Anterior cingulate cortex (tissue), 58 donors: ENCODE results near the gene SCYL1.

Experiments
- DNase-seq, 58 donors: peaks; one replicate each; lab custom pipeline; 2025; lab: John Stamatoyannopoulos, UW

Gene SCYL1

GRCh38 chr11:65492637-65493366 is 32.1 kb upstream of the SCYL1 start:
- DNase-seq, result peak in 47 of 58 donors; percentile 25 to 76 (median 60)

- DNase-seq, result peak in 10 of 58 donors; percentile 21 to 57 (median 44)
These were observed 31.3 kb upstream of the SCYL1 start for GRCh38 chr11:65493367-65494176.

DNA sequence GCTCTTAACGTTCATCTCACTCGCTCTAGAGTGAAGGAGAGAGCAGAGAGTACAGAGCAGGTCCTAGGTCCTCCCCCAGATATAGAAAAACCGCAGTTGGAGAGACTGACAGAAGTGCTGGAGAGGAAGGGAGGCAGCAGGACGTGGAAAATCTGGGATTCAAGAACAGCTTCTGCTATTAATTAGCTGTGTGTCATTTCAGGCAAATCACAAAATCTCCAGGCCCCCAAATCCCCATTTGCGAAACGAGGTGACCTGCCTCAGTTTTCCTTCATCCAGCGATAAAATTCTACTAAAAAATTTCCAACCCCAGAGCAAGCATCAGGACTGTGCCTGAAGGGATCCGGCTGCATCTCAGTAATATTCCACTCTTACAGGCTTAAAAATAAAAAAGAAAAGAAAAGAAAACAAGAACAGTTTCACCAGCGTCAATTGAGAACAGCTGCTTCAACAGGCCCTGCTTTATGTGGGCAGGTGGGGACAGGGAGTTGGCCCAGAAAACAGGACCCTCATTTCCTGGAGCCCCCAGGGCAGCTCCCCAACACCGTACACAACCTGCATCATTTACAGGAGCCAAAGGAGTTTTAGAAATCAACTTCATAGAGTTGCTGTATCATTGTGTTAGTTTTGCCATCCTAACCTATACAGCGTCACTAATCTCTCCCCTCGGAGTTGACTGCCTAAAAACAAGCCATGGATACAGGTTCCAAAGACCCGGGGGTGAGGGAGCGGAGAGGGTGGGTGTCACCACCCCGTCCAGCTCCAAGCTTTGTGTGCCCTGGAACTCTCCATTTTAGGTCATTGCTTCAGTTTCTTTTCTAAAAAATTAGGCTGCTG is 28.4 kb upstream of the SCYL1 start:
- peak in 9 of 58 donors; percentile 34 to 73 (median 56) for DNase-seq

GRCh38 chr11:65497141-65498041 is 27.5 kb upstream of the SCYL1 start:
- DNase-seq, result peak; percentile 78 to 100 (median 98)

- DNase-seq, result peak in 25 of 58 donors; percentile 31 to 80 (median 50)
These were observed 26.7 kb upstream of the SCYL1 start for GRCh38 chr11:65498042-65498726.

GRCh38 chr11:65498727-65498976 is 26.2 kb upstream of the SCYL1 start:
- DNase-seq, result no peak

GRCh38 chr11:65498977-65499712 is 25.7 kb upstream of the SCYL1 start, which contains the start of gene MALAT1:
TSS of gene MALAT1 (plus strand) at chr11:65499045.
- DNase-seq, result peak; percentile 30 to 96 (median 88)

- no peak for DNase-seq
These were observed 25.0 kb upstream of the SCYL1 start for GRCh38 chr11:65499713-65500386.

DNA sequence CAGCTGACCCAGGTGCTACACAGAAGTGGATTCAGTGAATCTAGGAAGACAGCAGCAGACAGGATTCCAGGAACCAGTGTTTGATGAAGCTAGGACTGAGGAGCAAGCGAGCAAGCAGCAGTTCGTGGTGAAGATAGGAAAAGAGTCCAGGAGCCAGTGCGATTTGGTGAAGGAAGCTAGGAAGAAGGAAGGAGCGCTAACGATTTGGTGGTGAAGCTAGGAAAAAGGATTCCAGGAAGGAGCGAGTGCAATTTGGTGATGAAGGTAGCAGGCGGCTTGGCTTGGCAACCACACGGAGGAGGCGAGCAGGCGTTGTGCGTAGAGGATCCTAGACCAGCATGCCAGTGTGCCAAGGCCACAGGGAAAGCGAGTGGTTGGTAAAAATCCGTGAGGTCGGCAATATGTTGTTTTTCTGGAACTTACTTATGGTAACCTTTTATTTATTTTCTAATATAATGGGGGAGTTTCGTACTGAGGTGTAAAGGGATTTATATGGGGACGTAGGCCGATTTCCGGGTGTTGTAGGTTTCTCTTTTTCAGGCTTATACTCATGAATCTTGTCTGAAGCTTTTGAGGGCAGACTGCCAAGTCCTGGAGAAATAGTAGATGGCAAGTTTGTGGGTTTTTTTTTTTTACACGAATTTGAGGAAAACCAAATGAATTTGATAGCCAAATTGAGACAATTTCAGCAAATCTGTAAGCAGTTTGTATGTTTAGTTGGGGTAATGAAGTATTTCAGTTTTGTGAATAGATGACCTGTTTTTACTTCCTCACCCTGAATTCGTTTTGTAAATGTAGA is 24.3 kb upstream of the SCYL1 start:
- DNase-seq, result peak in 13 of 58 donors; percentile 24 to 72 (median 39)

GRCh38 chr11:65501186-65501471 is 23.8 kb upstream of the SCYL1 start:
- no peak for DNase-seq

GRCh38 chr11:65501472-65502273 is 23.2 kb upstream of the SCYL1 start:
- no peak for DNase-seq

DNA sequence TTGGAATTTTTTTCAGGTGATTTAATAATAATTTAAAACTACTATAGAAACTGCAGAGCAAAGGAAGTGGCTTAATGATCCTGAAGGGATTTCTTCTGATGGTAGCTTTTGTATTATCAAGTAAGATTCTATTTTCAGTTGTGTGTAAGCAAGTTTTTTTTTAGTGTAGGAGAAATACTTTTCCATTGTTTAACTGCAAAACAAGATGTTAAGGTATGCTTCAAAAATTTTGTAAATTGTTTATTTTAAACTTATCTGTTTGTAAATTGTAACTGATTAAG is 22.7 kb upstream of the SCYL1 start:
- DNase-seq, result no peak

- peak in 2 of 58 donors; percentile 23 to 65 for DNase-seq
These were observed 22.1 kb upstream of the SCYL1 start for GRCh38 chr11:65502555-65503367.

GRCh38 chr11:65503368-65503948 is 21.4 kb upstream of the SCYL1 start:
- DNase-seq, result no peak

- DNase-seq, result peak in 1 of 58 donors; percentile 39
These were observed 20.8 kb upstream of the SCYL1 start for GRCh38 chr11:65503949-65504673.
